Measurements from ENCODE around the gene ELK4. TPM values are rescaled to one million over a fixed set of nuclear protein-coding genes. Genes with fewer than 3 reads are reported as not detected.

Gene ELK4
- total and polyA plus RNA-seq, 2 experiments from 2014 or later: 5.1 to 19.7 TPM

DNA sequence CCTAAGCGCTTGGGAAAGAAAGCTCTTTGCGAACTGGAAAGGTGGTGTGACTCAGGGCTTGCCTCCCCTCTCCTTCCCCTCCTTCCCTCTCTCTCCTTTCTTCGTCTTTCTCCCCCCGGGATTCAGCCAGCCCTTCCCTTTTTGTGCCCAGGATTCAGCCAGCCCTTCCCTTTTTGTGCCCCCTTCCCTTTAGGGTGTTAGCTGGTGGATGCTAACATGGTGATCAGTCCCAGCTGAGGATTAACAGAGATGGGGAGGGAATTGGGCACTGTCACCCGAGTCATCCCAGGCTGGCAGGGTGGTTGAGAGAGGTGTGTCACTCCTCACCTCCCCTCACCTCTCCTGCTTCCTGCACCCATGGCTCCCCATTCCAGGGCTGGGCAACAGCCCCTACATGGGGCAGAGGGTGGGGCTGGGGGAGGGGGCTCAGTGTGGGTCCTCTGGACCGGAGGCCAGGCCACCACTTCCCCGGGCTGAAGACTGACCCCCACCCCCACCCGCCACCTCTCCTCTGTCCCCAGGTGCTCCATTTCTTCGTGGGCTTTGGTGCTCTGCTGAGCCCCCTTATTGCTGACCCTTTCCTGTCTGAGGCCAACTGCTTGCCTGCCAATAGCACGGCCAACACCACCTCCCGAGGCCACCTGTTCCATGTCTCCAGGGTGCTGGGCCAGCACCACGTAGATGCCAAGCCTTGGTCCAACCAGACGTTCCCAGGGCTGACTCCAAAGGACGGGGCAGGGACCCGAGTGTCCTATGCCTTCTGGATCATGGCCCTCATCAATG is 51.5 kb downstream of the ELK4 start:
- no peak overlapping the region for H3K4me3 ChIP-seq
- Mint-ChIP-seq H3K36me3 (ENCODE audit: low read depth) (no peaks in the 10 kb centered on the region), H3K27ac (no peak overlapping the region), H3K27me3 (ENCODE audit: insufficient read depth, low read depth, poor library complexity) (peaks cover 18% of the 10 kb centered on the region), H3K4me3 (no peak overlapping the region), H3K4me1 (peaks cover 15% of the 10 kb centered on the region), H3K9me3 (no peaks in the 10 kb centered on the region)
- H3K9me2 ChIP-seq (ENCODE audit: insufficient read depth): no peaks in the 10 kb centered on the region
- H3K36me3 ChIP-seq (ENCODE audit: insufficient read depth): no peaks in the 10 kb centered on the region
- ATAC-seq (peak; percentile 17), DNase-seq (ENCODE audit: low spot score) (no peak)
- H3K4me1 ChIP-seq (ENCODE audit: insufficient read depth): no peaks in the 10 kb centered on the region
- H2AFZ ChIP-seq: peak overlapping the region; percentile 83; the same call in 1 of the 2 replicates
- no peaks in the 10 kb centered on the region for H4K20me1 ChIP-seq (replicated peaks; ENCODE audit: insufficient read depth)
- H3F3A ChIP-seq (replicated peaks; ENCODE audit: low read depth): no peaks in the 10 kb centered on the region
- no peaks in the 10 kb centered on the region for H3K79me2 ChIP-seq (replicated peaks; ENCODE audit: insufficient read depth)
- H3K27me3 ChIP-seq (ENCODE audit: insufficient read depth): no peaks in the 10 kb centered on the region
- no peak for TF ChIP-seq ZNF462 (CRISPR knock-in tag; IDR thresholded peaks at IDR 0.05)
- TF ChIP-seq NANOG (IDR thresholded peaks at IDR 0.05; ENCODE audit: borderline replicate concordance): no peak
- TF ChIP-seq POLR2AphosphoS5 (IDR thresholded peaks at IDR 0.05; ENCODE audit: low read depth): no peak
- TF ChIP-seq STAT1 (IDR thresholded peaks at IDR 0.05; ENCODE audit: unreplicated experiment): no peak
- no peak for TF ChIP-seq CREB1 (CRISPR knock-in tag; IDR thresholded peaks at IDR 0.05; ENCODE audit: low read depth)
- no peak for TF ChIP-seq EZH2phosphoT487 (IDR thresholded peaks at IDR 0.05; ENCODE audit: unreplicated experiment)
- TF ChIP-seq, protein P1, sequence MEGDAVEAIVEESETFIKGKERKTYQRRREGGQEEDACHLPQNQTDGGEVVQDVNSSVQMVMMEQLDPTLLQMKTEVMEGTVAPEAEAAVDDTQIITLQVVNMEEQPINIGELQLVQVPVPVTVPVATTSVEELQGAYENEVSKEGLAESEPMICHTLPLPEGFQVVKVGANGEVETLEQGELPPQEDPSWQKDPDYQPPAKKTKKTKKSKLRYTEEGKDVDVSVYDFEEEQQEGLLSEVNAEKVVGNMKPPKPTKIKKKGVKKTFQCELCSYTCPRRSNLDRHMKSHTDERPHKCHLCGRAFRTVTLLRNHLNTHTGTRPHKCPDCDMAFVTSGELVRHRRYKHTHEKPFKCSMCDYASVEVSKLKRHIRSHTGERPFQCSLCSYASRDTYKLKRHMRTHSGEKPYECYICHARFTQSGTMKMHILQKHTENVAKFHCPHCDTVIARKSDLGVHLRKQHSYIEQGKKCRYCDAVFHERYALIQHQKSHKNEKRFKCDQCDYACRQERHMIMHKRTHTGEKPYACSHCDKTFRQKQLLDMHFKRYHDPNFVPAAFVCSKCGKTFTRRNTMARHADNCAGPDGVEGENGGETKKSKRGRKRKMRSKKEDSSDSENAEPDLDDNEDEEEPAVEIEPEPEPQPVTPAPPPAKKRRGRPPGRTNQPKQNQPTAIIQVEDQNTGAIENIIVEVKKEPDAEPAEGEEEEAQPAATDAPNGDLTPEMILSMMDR (conservative IDR thresholded peaks at IDR 0.05; ENCODE audit: low read depth in 2 of 2): no peak
- TF ChIP-seq ZNF114 (CRISPR knock-in tag; IDR thresholded peaks at IDR 0.05): no peak
- TF ChIP-seq EZH2 (IDR thresholded peaks at IDR 0.05; ENCODE audit: low read depth, unreplicated experiment): no peak
- TF ChIP-seq ZNF331 (CRISPR knock-in tag; IDR thresholded peaks at IDR 0.05; ENCODE audit: low read depth): no peak
- no peak for TF ChIP-seq JUNB (IDR thresholded peaks at IDR 0.05; ENCODE audit: unreplicated experiment)
- no peak overlapping the region for H3K4me2 ChIP-seq
- no peak overlapping the region for H3K27ac ChIP-seq (ENCODE audit: low read depth)

Measured in GM23338 (cell line).